Prostate gland (tissue), 2 donors: Measurements from ENCODE around the gene PRKG1. TPM values are rescaled to one million over a fixed set of nuclear protein-coding genes. Genes with fewer than 3 reads are reported as not detected.
"Not testable (repeated sequence)": the region's sequence is repeated elsewhere in the genome, so short reads cannot be mapped to it uniquely, and the experiment has no call there.

Source experiments
- DNase-seq: peaks from one replicate; pipeline ENCODE4 v3.0.0-alpha.2; 2019; ENCODE audit warnings: low spot score
- H3K27ac ChIP-seq, 2 donors: fragments of 200-600 bp; sonication (generic); 2 replicates each; pipeline ENCODE4 v1.5.1; 2017 to 2019
- H3K27me3 ChIP-seq: fragments of 200-600 bp; sonication (generic); replicated peaks from 2 replicates; pipeline ENCODE4 v1.5.1; 2019; ENCODE audit not compliant: insufficient read depth
- H3K36me3 ChIP-seq, 2 donors: fragments of 200-600 bp; sonication (generic); 1 replicate in 1 of 2; 2 replicates in 1 of 2; pipeline versions ENCODE4 v1.5.1 to v1.8.1; 2017 to 2019
- H3K4me1 ChIP-seq: fragments of 200-600 bp; sonication (generic); replicated peaks from 2 replicates; pipeline ENCODE4 v1.5.1; 2019
- H3K4me3 ChIP-seq, 2 donors: fragments of 200-600 bp; sonication (generic); 2 replicates each; pipeline ENCODE4 v1.5.1; 2017 to 2019
- H3K9me3 ChIP-seq: fragments of 200-600 bp; sonication (generic); 2 replicates; pipeline ENCODE4 v1.5.1; 2017
- POLR2A ChIP-seq: fragments of 450-650 bp; IDR thresholded peaks from one replicate; pipeline ENCODE4 v1.6.1; 2016; ENCODE audit warnings: antibody characterized with exemption, mild to moderate bottlenecking
- POLR2AphosphoS5 ChIP-seq: sonication (generic); formaldehyde crosslinking; IDR thresholded peaks from one replicate; pipeline ENCODE4 v1.6.1; 2017; ENCODE audit warnings: antibody characterized with exemption
- WGBS: methylation state at CpG from one replicate; pipeline ENCODE4 v1.1.5; 2018; 5-methylcytosine and 5-hydroxymethylcytosine counted together
- intact Hi-C: fragments of 100-400 bp; cut with DNase I; formaldehyde crosslinking; loops from one replicate; pipeline ENCODE4 v1.14.2; 2022
- total RNA-seq, 2 donors: library from RNA; depleted of rRNA; stranded (reverse); fragments of >200 nt; gene quantifications; one replicate each; pipeline ENCODE4 v1.1.0, GENCODE V29; 2016
- TF ChIP-seq, protein P1 (sequence below), 4 experiments: fragments of 200-600 bp in 2 of 4; fragments of 450-650 bp in 2 of 4; sonication (generic) in 2 of 4; IDR thresholded peaks; 1 replicate in 3 of 4; 2 replicates in 1 of 4; pipeline ENCODE4 v1.5.1; 2016 to 2019; ENCODE audit warnings: antibody characterized with exemption in 4 of 4, mild to moderate bottlenecking in 2 of 4, moderate library complexity in 2 of 4

Gene PRKG1
- total RNA-seq, 2 donors from 2014 or later, result 2.7 to 9.0 TPM

GRCh38 chr10:51255381-51255780 is 181.1 kb downstream of the PRKG1 start:
- H3K36me3 ChIP-seq, result no peaks in the 10 kb centered on the region
- no peaks in the 10 kb centered on the region for H3K4me1 ChIP-seq
- no peak overlapping the region for H3K4me3 ChIP-seq
- no peaks in the 10 kb centered on the region for H3K9me3 ChIP-seq
- intact Hi-C loops, result no loop called here
- DNase-seq, result no peak
- TF ChIP-seq, protein P1, sequence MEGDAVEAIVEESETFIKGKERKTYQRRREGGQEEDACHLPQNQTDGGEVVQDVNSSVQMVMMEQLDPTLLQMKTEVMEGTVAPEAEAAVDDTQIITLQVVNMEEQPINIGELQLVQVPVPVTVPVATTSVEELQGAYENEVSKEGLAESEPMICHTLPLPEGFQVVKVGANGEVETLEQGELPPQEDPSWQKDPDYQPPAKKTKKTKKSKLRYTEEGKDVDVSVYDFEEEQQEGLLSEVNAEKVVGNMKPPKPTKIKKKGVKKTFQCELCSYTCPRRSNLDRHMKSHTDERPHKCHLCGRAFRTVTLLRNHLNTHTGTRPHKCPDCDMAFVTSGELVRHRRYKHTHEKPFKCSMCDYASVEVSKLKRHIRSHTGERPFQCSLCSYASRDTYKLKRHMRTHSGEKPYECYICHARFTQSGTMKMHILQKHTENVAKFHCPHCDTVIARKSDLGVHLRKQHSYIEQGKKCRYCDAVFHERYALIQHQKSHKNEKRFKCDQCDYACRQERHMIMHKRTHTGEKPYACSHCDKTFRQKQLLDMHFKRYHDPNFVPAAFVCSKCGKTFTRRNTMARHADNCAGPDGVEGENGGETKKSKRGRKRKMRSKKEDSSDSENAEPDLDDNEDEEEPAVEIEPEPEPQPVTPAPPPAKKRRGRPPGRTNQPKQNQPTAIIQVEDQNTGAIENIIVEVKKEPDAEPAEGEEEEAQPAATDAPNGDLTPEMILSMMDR (IDR thresholded peaks at IDR 0.05), result no peak
- no peak for TF ChIP-seq POLR2A
- no peak for TF ChIP-seq POLR2AphosphoS5
- no peak overlapping the region for H3K27ac ChIP-seq
- WGBS, result 56% methylated on average over 4 of the region's 4 CpGs
- no peaks in the 10 kb centered on the region for H3K27me3 ChIP-seq

DNA sequence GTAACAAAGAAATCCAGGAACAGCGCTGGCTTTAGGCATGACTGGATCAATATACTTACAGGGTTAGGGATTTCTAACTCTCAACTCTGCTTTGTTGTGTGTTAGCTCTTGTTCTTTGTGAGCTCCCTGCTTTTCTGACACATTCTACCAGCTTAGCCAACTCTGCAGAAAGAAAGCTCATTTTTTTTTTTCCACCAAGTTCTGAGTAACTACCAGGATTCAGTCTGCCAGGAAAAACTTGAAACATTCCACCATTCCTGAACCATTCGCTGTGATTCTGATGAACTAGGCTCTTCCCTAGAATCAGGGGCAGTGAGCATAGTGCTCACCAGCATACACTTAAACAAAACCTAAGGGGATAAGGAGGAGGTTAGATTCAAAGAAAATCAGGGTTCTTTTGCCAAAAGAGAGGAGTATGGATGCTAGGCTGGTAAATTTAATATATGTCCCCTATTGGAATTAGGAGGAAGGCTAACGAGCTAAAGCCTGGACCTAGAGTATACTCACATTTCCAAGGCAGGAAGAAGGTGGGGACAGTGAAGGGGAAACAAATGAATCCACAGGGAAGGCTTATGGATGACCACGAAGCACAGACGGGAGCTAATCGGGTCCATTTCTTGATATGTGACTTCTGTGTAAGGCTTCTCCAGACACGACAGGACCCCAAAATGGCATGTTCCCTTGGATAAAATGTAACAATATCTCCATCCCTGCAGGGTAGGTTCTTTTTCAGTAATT is 183.4 kb downstream of the PRKG1 start:
- Histone ChIP-seq H3K36me3 (no peaks in the 10 kb centered on the region), H3K4me1 (no peaks in the 10 kb centered on the region), H3K27ac (no peak overlapping the region), H3K9me3 (no peaks in the 10 kb centered on the region), H3K27me3 (no peaks in the 10 kb centered on the region), H3K4me3 (no peak overlapping the region)
- intact Hi-C loops, result no loop called here
- WGBS, result 85% methylated on average over 7 of the region's 7 CpGs
- TF ChIP-seq, protein P1 (IDR thresholded peaks at IDR 0.05), result no peak
- no peak for TF ChIP-seq POLR2AphosphoS5
- no peak for TF ChIP-seq POLR2A
- no peak for DNase-seq

DNA sequence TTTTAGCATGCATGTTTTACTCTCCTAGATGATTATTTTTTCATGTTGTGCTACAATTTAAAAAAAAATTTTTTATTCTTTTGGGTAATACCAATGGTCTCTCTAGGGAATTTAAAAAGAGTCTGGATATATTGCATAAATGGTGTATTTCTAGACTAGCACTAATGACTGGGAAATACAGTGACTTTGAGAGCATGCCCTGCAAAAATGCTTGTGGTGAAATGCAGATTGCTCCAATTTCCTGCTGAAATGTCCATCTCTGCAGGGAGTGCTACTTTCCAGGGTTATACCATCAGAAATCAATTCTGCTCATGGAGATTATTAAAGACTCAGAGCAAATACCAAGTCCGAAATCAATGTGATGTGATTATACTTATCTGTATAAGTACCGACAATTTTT is 186.1 kb downstream of the PRKG1 start:
- no peaks in the 10 kb centered on the region for H3K27me3 ChIP-seq
- intact Hi-C loops, result no loop called here
- 97% methylated on average over 2 of the region's 2 CpGs for WGBS
- no peaks in the 10 kb centered on the region for H3K9me3 ChIP-seq
- no peak for DNase-seq
- H3K36me3 ChIP-seq, result no peaks in the 10 kb centered on the region
- H3K4me1 ChIP-seq, result no peaks in the 10 kb centered on the region
- no peak overlapping the region for H3K4me3 ChIP-seq
- TF ChIP-seq POLR2AphosphoS5, result no peak
- TF ChIP-seq, protein P1 (IDR thresholded peaks at IDR 0.05), result no peak
- no peak for TF ChIP-seq POLR2A
- no peak overlapping the region for H3K27ac ChIP-seq

DNA sequence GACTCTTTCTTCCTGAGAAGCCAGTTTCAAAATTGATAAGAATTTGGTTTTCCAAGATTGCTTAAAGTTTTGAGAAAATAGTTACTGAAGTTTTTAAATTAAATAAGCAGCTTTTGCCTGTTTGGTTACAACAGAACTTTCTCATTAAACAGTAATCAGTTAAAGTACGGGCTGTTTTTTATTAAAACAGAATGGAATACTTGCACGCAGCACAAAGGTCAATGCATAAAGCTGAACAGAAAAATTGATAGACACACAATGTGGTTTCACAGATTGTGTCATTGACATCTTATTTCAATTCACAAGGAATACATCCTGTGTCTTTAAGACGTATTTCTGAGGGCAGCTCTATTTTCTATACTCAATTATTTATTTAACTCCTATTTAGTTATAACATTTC is 192.2 kb downstream of the PRKG1 start:
- Histone ChIP-seq H3K9me3 (no peaks in the 10 kb centered on the region), H3K27me3 (no peaks in the 10 kb centered on the region), H3K4me3 (no peak overlapping the region), H3K27ac (no peak overlapping the region), H3K4me1 (no peaks in the 10 kb centered on the region), H3K36me3 (no peaks in the 10 kb centered on the region)
- 85% methylated on average over 3 of the region's 3 CpGs for WGBS
- intact Hi-C loops, result no loop called here
- DNase-seq, result no peak
- TF ChIP-seq POLR2A (no peak), POLR2AphosphoS5 (no peak)
- TF ChIP-seq, protein P1 (IDR thresholded peaks at IDR 0.05), result no peak

DNA sequence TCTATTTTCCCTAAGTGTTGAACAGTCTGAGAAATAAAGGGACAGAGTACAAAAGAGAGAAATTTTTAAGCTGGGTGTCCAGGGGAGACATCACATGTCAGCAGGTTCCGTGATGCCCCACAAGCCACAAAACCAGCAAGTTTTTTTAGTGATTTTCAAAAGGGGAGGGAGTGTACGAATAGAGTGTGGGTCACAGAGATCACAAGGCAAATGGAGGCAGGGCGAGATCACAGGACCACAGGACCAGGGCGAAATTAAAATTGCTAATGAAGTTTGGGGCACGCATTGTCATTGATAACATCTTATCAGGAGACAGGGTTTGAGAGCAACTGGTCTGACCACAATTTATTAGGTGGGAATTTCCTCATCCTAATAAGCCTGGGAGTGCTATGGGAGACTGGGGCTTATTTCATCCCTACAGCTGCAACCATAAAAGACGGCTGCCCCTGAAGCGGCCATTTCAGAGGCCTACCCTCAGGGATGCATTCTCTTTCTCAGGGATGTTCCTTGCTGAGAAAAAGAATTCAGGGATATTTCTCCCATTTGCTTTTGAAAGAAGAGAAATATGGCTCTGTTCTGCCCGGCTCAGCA is 193.8 kb downstream of the PRKG1 start:
- DNase-seq, H3K27ac ChIP-seq, H3K9me3 ChIP-seq, H3K36me3 ChIP-seq, intact Hi-C loops, H3K4me3 ChIP-seq, H3K4me1 ChIP-seq, H3K27me3 ChIP-seq: not testable (repeated sequence)
- WGBS, result 90% methylated on average over 8 of the region's 8 CpGs
